Measurements from ENCODE around the gene SORBS1.

The SORBS1 gene

DNA sequence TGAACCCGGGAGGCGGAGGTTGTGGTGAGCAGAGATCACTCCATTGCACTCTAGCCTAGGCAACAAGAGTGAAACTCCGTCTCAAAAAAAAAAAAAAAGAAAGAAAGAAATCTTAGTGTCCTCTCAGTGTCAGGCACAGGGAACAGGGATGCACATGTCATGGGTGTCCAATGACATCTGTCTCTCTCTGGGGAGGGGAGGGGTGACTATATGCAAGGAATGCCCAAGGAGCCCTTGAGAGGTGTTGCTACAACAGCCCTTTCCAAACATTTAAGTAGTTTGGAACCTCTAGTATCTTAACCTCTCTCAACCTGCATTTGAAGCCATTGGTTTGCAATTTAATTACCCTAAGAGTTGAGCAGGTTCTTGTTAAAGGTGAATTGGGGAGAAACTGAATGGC, 299.2 kb downstream of the SORBS1 start:
- Histone ChIP-seq H3K9me3 (ENCODE audit: insufficient read depth, low read length) (no peaks in the 10 kb centered on the region), H3K27ac (ENCODE audit: low read depth, low read length) (no peak overlapping the region), H3K36me3 (ENCODE audit: low read length) (no peaks in the 10 kb centered on the region)

More for the DNA sequence above, 299.2 kb downstream of the SORBS1 start:
- Histone ChIP-seq H3F3A (ENCODE audit: insufficient read depth) (no peaks in the 10 kb centered on the region), H2AFZ (ENCODE audit: low read depth, low read length, severe bottlenecking) (no peak overlapping the region), H3K4me3 (ENCODE audit: insufficient read depth, low read length, poor library complexity, severe bottlenecking) (no peak overlapping the region), H3K4me2 (ENCODE audit: low read depth, low read length, poor library complexity, severe bottlenecking) (no peak overlapping the region), H3K79me2 (ENCODE audit: insufficient read depth, low read length) (no peaks in the 10 kb centered on the region), H3K9me2 (replicated peaks; ENCODE audit: insufficient read depth, low read length) (no peaks in the 10 kb centered on the region), H3K27me3 (ENCODE audit: low read length) (no peaks in the 10 kb centered on the region), H4K20me1 (ENCODE audit: low read depth, low read length) (no peaks in the 10 kb centered on the region), H3K9ac (ENCODE audit: low read length) (no peak overlapping the region)
- no peak for TF ChIP-seq EZH2phosphoT487 (conservative IDR thresholded peaks at IDR 0.05; ENCODE audit: low read length)
- TF ChIP-seq, protein P1, sequence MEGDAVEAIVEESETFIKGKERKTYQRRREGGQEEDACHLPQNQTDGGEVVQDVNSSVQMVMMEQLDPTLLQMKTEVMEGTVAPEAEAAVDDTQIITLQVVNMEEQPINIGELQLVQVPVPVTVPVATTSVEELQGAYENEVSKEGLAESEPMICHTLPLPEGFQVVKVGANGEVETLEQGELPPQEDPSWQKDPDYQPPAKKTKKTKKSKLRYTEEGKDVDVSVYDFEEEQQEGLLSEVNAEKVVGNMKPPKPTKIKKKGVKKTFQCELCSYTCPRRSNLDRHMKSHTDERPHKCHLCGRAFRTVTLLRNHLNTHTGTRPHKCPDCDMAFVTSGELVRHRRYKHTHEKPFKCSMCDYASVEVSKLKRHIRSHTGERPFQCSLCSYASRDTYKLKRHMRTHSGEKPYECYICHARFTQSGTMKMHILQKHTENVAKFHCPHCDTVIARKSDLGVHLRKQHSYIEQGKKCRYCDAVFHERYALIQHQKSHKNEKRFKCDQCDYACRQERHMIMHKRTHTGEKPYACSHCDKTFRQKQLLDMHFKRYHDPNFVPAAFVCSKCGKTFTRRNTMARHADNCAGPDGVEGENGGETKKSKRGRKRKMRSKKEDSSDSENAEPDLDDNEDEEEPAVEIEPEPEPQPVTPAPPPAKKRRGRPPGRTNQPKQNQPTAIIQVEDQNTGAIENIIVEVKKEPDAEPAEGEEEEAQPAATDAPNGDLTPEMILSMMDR (IDR thresholded peaks at IDR 0.05; ENCODE audit: insufficient read depth, low read length, poor library complexity, severe bottlenecking): no peak

All from SU-DHL-6 (cell line).